ENCODE results near the gene MOSMO.
"Not testable (repeated sequence)": the region's sequence is repeated elsewhere in the genome, so short reads cannot be mapped to it uniquely, and the experiment has no call there.

MOSMO gene

DNA sequence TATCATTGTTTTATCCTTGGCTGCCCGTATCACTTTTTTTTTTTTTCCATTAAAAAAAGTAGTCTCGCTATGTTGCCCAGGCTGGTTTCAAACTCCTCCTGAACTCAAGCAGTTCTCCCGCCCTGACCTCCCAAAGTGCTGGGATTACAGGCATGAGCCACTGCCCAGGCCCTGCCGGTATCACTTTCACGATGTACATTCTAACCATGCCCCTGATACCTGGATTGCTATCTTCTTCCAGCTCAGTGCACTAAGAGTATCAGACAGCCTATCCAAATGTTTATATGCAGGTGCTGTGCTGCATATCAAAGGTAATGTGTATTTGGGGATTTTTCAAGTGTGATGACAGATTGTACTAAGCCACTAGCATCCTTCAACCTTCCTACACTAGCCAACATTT is 14.2 kb downstream of the MOSMO start:
- WGBS (ENCODE audit: insufficient coverage): 100% methylated on average over 1 of the region's 5 CpGs
- DNase-seq: no peak
- Histone ChIP-seq H3K9me3 (ENCODE audit: control extremely low read depth in 1 of 5, control insufficient read depth in 4 of 5, insufficient read depth in 2 of 5, low read depth in 1 of 5, low read length in 4 of 5) (no peaks in the 10 kb centered on the region), H3K36me3 (ENCODE audit: control insufficient read depth in 4 of 4, insufficient read depth in 4 of 4, low read length in 3 of 4) (no peaks in the 10 kb centered on the region), H3K27ac (ENCODE audit: insufficient read depth in 1 of 2, low read depth in 1 of 2, low read length in 2 of 2, poor library complexity in 1 of 2, severe bottlenecking in 2 of 2) (no peak overlapping the region), H3K27me3 (replicated peaks in 2 of 5; ENCODE audit: control insufficient read depth in 4 of 5, insufficient read depth in 5 of 5, low read length in 4 of 5) (no peaks in the 10 kb centered on the region), H3K4me3 (ENCODE audit: control insufficient read depth in 1 of 7, extremely low read depth in 1 of 7, insufficient read depth in 4 of 7, low read depth in 2 of 7, low read length in 6 of 7) (no peak overlapping the region), H3K4me1 (ENCODE audit: control extremely low read depth in 1 of 4, control insufficient read depth in 4 of 4, insufficient read depth in 4 of 4, low read length in 3 of 4) (peaks cover 0 to 2% (median 0%) of the 10 kb centered on the region in 4 experiments)
- ChIA-PET POLR2A (no interaction called here), CTCF (no interaction called here)

DNA sequence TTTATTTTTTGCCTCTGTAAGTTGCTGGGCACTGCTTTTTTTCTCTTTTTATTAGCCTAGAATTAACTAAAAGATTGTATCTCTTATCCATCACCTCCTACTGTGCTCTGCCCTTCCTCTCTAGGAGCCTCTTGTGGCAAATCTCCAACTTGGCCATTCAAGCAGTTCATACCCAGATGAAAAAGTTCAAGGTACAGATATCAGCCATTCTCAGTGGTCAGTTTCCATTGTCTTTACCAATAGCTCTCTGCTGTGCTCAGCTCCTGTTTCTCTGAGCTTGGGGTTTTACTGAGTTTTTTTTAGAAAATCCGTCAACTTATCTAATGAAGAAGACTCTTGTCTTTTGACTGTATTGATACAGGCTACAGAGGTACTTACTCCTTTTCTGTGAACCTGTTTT is 15.6 kb downstream of the MOSMO start:
- no peak for DNase-seq
- Histone ChIP-seq H3K27me3 (replicated peaks in 2 of 5; ENCODE audit: control insufficient read depth in 4 of 5, insufficient read depth in 5 of 5, low read length in 4 of 5) (no peaks in the 10 kb centered on the region), H3K27ac (ENCODE audit: insufficient read depth in 1 of 2, low read depth in 1 of 2, low read length in 2 of 2, poor library complexity in 1 of 2, severe bottlenecking in 2 of 2) (no peak overlapping the region), H3K36me3 (ENCODE audit: control insufficient read depth in 4 of 4, insufficient read depth in 4 of 4, low read length in 3 of 4) (no peaks in the 10 kb centered on the region), H3K4me1 (ENCODE audit: control extremely low read depth in 1 of 4, control insufficient read depth in 4 of 4, insufficient read depth in 4 of 4, low read length in 3 of 4) (peaks cover 0 to 2% (median 0%) of the 10 kb centered on the region in 4 experiments), H3K4me3 (ENCODE audit: control insufficient read depth in 1 of 7, extremely low read depth in 1 of 7, insufficient read depth in 4 of 7, low read depth in 2 of 7, low read length in 6 of 7) (no peak overlapping the region), H3K9me3 (ENCODE audit: control extremely low read depth in 1 of 5, control insufficient read depth in 4 of 5, insufficient read depth in 2 of 5, low read depth in 1 of 5, low read length in 4 of 5) (no peaks in the 10 kb centered on the region)
- ChIA-PET POLR2A (no interaction called here), CTCF (no interaction called here)
- WGBS (ENCODE audit: insufficient coverage): no CpG with 5 or more reads among the region's 1 CpG

DNA sequence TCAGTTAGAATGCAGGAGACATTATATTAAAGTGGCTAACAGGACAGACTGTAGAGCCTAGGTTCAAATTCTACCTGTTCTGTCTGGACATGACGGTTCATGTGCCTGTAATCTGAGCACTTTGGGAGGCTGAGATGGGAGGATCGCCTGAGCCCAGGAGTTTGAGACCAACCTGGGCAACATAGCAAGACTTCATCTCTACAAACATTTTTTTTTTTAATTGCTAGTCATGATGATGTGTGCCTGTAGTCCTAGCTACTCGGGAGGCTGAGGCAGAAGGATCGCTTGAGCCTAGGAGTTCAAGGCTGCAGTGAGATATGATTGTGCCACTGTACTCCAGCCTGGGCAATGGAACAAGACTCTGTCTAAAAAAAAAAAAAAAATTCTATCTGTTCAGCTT is 16.9 kb downstream of the MOSMO start:
- H3K4me3 ChIP-seq (ENCODE audit: control insufficient read depth in 1 of 7, extremely low read depth in 1 of 7, insufficient read depth in 4 of 7, low read depth in 2 of 7, low read length in 6 of 7); H3K4me1 ChIP-seq (ENCODE audit: control extremely low read depth in 1 of 4, control insufficient read depth in 4 of 4, insufficient read depth in 4 of 4, low read length in 3 of 4); H3K36me3 ChIP-seq (ENCODE audit: control insufficient read depth in 4 of 4, insufficient read depth in 4 of 4, low read length in 3 of 4); H3K9me3 ChIP-seq (ENCODE audit: control extremely low read depth in 1 of 5, control insufficient read depth in 4 of 5, insufficient read depth in 2 of 5, low read depth in 1 of 5, low read length in 4 of 5); H3K27me3 ChIP-seq (replicated peaks in 2 of 5; ENCODE audit: control insufficient read depth in 4 of 5, insufficient read depth in 5 of 5, low read length in 4 of 5); POLR2A ChIA-PET; DNase-seq; H3K27ac ChIP-seq (ENCODE audit: insufficient read depth in 1 of 2, low read depth in 1 of 2, low read length in 2 of 2, poor library complexity in 1 of 2, severe bottlenecking in 2 of 2): not testable (repeated sequence)
- CTCF ChIA-PET: interaction anchor here (1.5 kb wide), 1 partner anchor 12 kb away, joined by 3 read pairs; no protein-coding TSS in a partner anchor
- 92% methylated on average over 2 of the region's 4 CpGs for WGBS (ENCODE audit: insufficient coverage)

- no peaks in the 10 kb centered on the region for H3K4me1 ChIP-seq (ENCODE audit: control extremely low read depth in 1 of 4, control insufficient read depth in 4 of 4, insufficient read depth in 4 of 4, low read length in 3 of 4)
- H3K27ac ChIP-seq (ENCODE audit: insufficient read depth in 1 of 2, low read depth in 1 of 2, low read length in 2 of 2, poor library complexity in 1 of 2, severe bottlenecking in 2 of 2): no peak overlapping the region
- H3K9me3 ChIP-seq (ENCODE audit: control extremely low read depth in 1 of 5, control insufficient read depth in 4 of 5, insufficient read depth in 2 of 5, low read depth in 1 of 5, low read length in 4 of 5): peaks cover 0 to 10% (median 4%) of the 10 kb centered on the region in 5 experiments
- ChIA-PET POLR2A (interaction anchor here (0.5 kb wide), 1 partner anchor 40 kb away, joined by 4 read pairs; no protein-coding TSS in a partner anchor), CTCF (no interaction called here)
- no peak overlapping the region for H3K4me3 ChIP-seq (ENCODE audit: control insufficient read depth in 1 of 7, extremely low read depth in 1 of 7, insufficient read depth in 4 of 7, low read depth in 2 of 7, low read length in 6 of 7)
- WGBS (ENCODE audit: insufficient coverage): 100% methylated on average over 1 of the region's 2 CpGs
- H3K27me3 ChIP-seq (replicated peaks in 2 of 5; ENCODE audit: control insufficient read depth in 4 of 5, insufficient read depth in 5 of 5, low read length in 4 of 5): no peaks in the 10 kb centered on the region
- DNase-seq: no peak
- peaks cover 0 to 12% (median 2%) of the 10 kb centered on the region in 4 experiments for H3K36me3 ChIP-seq (ENCODE audit: control insufficient read depth in 4 of 4, insufficient read depth in 4 of 4, low read length in 3 of 4)
These were observed 19.7 kb downstream of the MOSMO start for GRCh38 chr16:22027633-22028032.

GRCh38 chr16:22029632-22030031 is 21.7 kb downstream of the MOSMO start:
- CTCF ChIA-PET: interaction anchor here (0.8 to 1.0 kb wide), 2 partner anchors 21 to 48 kb away, joined by 3 read pairs; no protein-coding TSS in a partner anchor
- WGBS (ENCODE audit: insufficient coverage): 96% methylated on average over 3 of the region's 4 CpGs

GRCh38 chr16:22030087-22030812 is 22.3 kb downstream of the MOSMO start:
- POLR2A ChIA-PET: no interaction called here
- H3K4me3 ChIP-seq (ENCODE audit: control insufficient read depth in 1 of 7, extremely low read depth in 1 of 7, insufficient read depth in 4 of 7, low read depth in 2 of 7, low read length in 6 of 7): no peak overlapping the region
- peaks cover 0 to 12% (median 2%) of the 10 kb centered on the region in 4 experiments for H3K36me3 ChIP-seq (ENCODE audit: control insufficient read depth in 4 of 4, insufficient read depth in 4 of 4, low read length in 3 of 4)
- CTCF ChIA-PET: interaction anchor here (1.3 kb wide), 1 partner anchor 47 kb away, joined by 4 read pairs; no protein-coding TSS in a partner anchor
- H3K4me1 ChIP-seq (ENCODE audit: control extremely low read depth in 1 of 4, control insufficient read depth in 4 of 4, insufficient read depth in 4 of 4, low read length in 3 of 4): peaks cover 0 to 7% (median 5%) of the 10 kb centered on the region in 4 experiments
- 100% methylated on average over 5 of the region's 6 CpGs for WGBS (ENCODE audit: insufficient coverage)
- no peak for DNase-seq
- H3K27ac ChIP-seq (ENCODE audit: insufficient read depth in 1 of 2, low read depth in 1 of 2, low read length in 2 of 2, poor library complexity in 1 of 2, severe bottlenecking in 2 of 2): no peak overlapping the region
- H3K9me3 ChIP-seq (ENCODE audit: control extremely low read depth in 1 of 5, control insufficient read depth in 4 of 5, insufficient read depth in 2 of 5, low read depth in 1 of 5, low read length in 4 of 5): peaks cover 0 to 10% (median 4%) of the 10 kb centered on the region in 5 experiments
- H3K27me3 ChIP-seq (replicated peaks in 2 of 5; ENCODE audit: control insufficient read depth in 4 of 5, insufficient read depth in 5 of 5, low read length in 4 of 5): no peaks in the 10 kb centered on the region

More at GRCh38 chr16:22029632-22030031, 21.7 kb downstream of the MOSMO start:
- no peaks in the 10 kb centered on the region for H3K27me3 ChIP-seq (replicated peaks in 2 of 5; ENCODE audit: control insufficient read depth in 4 of 5, insufficient read depth in 5 of 5, low read length in 4 of 5)
- no peak for DNase-seq
- H3K36me3 ChIP-seq (ENCODE audit: control insufficient read depth in 4 of 4, insufficient read depth in 4 of 4, low read length in 3 of 4): peaks cover 0 to 12% (median 2%) of the 10 kb centered on the region in 4 experiments
- H3K4me3 ChIP-seq (ENCODE audit: control insufficient read depth in 1 of 7, extremely low read depth in 1 of 7, insufficient read depth in 4 of 7, low read depth in 2 of 7, low read length in 6 of 7): no peak overlapping the region
- peaks cover 0 to under 1% (median 0%) of the 10 kb centered on the region in 4 experiments for H3K4me1 ChIP-seq (ENCODE audit: control extremely low read depth in 1 of 4, control insufficient read depth in 4 of 4, insufficient read depth in 4 of 4, low read length in 3 of 4)
- H3K27ac ChIP-seq (ENCODE audit: insufficient read depth in 1 of 2, low read depth in 1 of 2, low read length in 2 of 2, poor library complexity in 1 of 2, severe bottlenecking in 2 of 2): no peak overlapping the region
- H3K9me3 ChIP-seq (ENCODE audit: control extremely low read depth in 1 of 5, control insufficient read depth in 4 of 5, insufficient read depth in 2 of 5, low read depth in 1 of 5, low read length in 4 of 5): peaks cover 0 to 10% (median 4%) of the 10 kb centered on the region in 5 experiments
- POLR2A ChIA-PET: no interaction called here

- POLR2A ChIA-PET: no interaction called here
- CTCF ChIA-PET: interaction anchor here (1.3 kb wide), 1 partner anchor 46 kb away, joined by 4 read pairs; no protein-coding TSS in a partner anchor
- Histone ChIP-seq H3K27ac (ENCODE audit: insufficient read depth in 1 of 2, low read depth in 1 of 2, low read length in 2 of 2, poor library complexity in 1 of 2, severe bottlenecking in 2 of 2) (no peak overlapping the region), H3K4me1 (ENCODE audit: control extremely low read depth in 1 of 4, control insufficient read depth in 4 of 4, insufficient read depth in 4 of 4, low read length in 3 of 4) (peaks cover 0 to 8% (median 5%) of the 10 kb centered on the region in 4 experiments), H3K4me3 (ENCODE audit: control insufficient read depth in 1 of 7, extremely low read depth in 1 of 7, insufficient read depth in 4 of 7, low read depth in 2 of 7, low read length in 6 of 7) (no peak overlapping the region), H3K36me3 (ENCODE audit: control insufficient read depth in 4 of 4, insufficient read depth in 4 of 4, low read length in 3 of 4) (peaks cover 0 to 12% (median 2%) of the 10 kb centered on the region in 4 experiments), H3K9me3 (ENCODE audit: control extremely low read depth in 1 of 5, control insufficient read depth in 4 of 5, insufficient read depth in 2 of 5, low read depth in 1 of 5, low read length in 4 of 5) (peaks cover 0 to 10% (median 4%) of the 10 kb centered on the region in 5 experiments), H3K27me3 (replicated peaks in 2 of 5; ENCODE audit: control insufficient read depth in 4 of 5, insufficient read depth in 5 of 5, low read length in 4 of 5) (no peaks in the 10 kb centered on the region)
- WGBS (ENCODE audit: insufficient coverage): 100% methylated on average over 1 of the region's 2 CpGs
- DNase-seq: peak in 2 of 3 donors; percentile 23 to 44
These were observed 23.7 kb downstream of the MOSMO start for GRCh38 chr16:22031483-22032083.

Measured in common myeloid progenitor, CD34-positive (primary cell).